Astrocyte of the spinal cord (primary cell): ENCODE results near the gene ABCC2.

Source experiments
- DNase-seq: peaks from one replicate; pipeline ENCODE4 v3.0.0; 2011; ENCODE audit warnings: low read depth, low spot score
- H3K4me3 ChIP-seq: 2 replicates; pipeline ENCODE4 v1.5.1; 2011; ENCODE audit warnings: low read depth, mild to moderate bottlenecking, low read length, moderate library complexity
- CTCF ChIP-seq: IDR thresholded peaks from 2 replicates; pipeline ENCODE4 v1.5.1; 2012; ENCODE audit warnings: low read depth, mild to moderate bottlenecking, low read length, inconsistent platforms
- in situ Hi-C: cut with HindIII; loops from 2 replicates; pipeline ENCODE4 v1.10.0; 2017; ENCODE audit warnings: low sequenced_read_pairs

Gene ABCC2

GRCh38 chr10:99784727-99785441 is 2.4 kb downstream of the ABCC2 start:
- no peak for DNase-seq
- in situ Hi-C loops = no loop called here
- no peak overlapping the region for H3K4me3 ChIP-seq
- no peak for TF ChIP-seq CTCF

GRCh38 chr10:99785646-99786045 is 3.2 kb downstream of the ABCC2 start:
- in situ Hi-C loops = no loop called here

GRCh38 chr10:99787311-99787710 is 4.9 kb downstream of the ABCC2 start:
- no peak for TF ChIP-seq CTCF
- no peak overlapping the region for H3K4me3 ChIP-seq
- in situ Hi-C loops = no loop called here
- DNase-seq = no peak

More at GRCh38 chr10:99785646-99786045, 3.2 kb downstream of the ABCC2 start:
- no peak overlapping the region for H3K4me3 ChIP-seq
- no peak for DNase-seq
- TF ChIP-seq CTCF = no peak

- no peak overlapping the region for H3K4me3 ChIP-seq
- DNase-seq = no peak
- in situ Hi-C loops = no loop called here
- no peak for TF ChIP-seq CTCF
Measured at GRCh38 chr10:99787782-99788445, 5.5 kb downstream of the ABCC2 start.

- no peak overlapping the region for H3K4me3 ChIP-seq
- TF ChIP-seq CTCF = no peak
- in situ Hi-C loops = no loop called here
- peak; percentile 72 for DNase-seq
Measured at GRCh38 chr10:99788598-99789256, 6.3 kb downstream of the ABCC2 start.

GRCh38 chr10:99791831-99792230 is 9.4 kb downstream of the ABCC2 start:
- in situ Hi-C loops = no loop called here
- no peak overlapping the region for H3K4me3 ChIP-seq
- TF ChIP-seq CTCF = no peak
- no peak for DNase-seq
